ENCODE results near the gene IFI30.
A peak's percentile ranks its signal among the peaks of the same experiment; 100 is the strongest.

DNA sequence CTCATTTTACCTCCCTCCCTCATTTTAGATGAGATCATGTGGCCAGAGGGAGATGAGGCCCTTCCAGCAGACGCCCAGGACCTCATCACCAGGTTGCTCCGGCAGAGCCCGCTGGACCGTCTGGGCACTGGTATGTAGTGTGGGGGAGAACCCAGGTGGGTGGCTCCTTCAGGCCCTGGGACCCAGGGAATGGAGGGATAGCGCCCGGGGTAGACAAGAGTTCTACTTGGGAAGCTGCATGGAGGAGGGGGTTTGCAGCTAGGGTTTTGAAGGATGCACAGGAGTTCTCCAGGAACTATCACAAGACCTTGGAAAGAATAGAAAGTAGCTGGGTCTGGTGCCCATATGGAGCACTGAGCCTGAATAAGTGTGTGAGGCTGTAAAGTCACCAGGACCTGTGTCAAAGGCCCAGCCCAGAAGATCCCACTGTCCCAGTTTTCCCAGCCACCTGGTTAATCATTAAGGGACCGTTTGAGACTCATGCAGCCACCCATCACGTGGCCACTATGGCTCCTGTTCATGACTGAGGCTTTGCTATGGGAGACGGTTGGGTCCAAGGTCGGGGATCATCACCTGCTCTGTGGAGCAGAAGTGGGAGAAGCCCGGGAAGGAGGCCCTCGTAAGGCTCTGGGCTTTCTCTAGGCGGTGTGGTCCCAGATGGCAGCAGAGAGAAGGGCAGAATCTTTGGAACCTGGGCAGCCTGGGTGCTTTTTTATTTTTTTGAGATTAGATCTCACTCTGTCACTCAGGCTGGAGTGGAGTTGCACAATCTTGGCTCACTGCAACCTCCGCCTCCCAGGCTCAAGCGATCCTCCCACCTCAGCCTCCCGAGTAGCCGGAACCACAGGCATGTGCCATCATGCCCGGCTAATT, 37.7 kb upstream of the IFI30 start:
- TF ChIP-seq, protein P1, sequence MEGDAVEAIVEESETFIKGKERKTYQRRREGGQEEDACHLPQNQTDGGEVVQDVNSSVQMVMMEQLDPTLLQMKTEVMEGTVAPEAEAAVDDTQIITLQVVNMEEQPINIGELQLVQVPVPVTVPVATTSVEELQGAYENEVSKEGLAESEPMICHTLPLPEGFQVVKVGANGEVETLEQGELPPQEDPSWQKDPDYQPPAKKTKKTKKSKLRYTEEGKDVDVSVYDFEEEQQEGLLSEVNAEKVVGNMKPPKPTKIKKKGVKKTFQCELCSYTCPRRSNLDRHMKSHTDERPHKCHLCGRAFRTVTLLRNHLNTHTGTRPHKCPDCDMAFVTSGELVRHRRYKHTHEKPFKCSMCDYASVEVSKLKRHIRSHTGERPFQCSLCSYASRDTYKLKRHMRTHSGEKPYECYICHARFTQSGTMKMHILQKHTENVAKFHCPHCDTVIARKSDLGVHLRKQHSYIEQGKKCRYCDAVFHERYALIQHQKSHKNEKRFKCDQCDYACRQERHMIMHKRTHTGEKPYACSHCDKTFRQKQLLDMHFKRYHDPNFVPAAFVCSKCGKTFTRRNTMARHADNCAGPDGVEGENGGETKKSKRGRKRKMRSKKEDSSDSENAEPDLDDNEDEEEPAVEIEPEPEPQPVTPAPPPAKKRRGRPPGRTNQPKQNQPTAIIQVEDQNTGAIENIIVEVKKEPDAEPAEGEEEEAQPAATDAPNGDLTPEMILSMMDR (IDR thresholded peaks at IDR 0.05; ENCODE audit: low read depth, low read length, missing input control), result no peak
- TF ChIP-seq YY1 (IDR thresholded peaks at IDR 0.05) (peak; percentile 95), RXRA (IDR thresholded peaks at IDR 0.05) (peak; percentile 48 to 87), RAD21 (IDR thresholded peaks at IDR 0.05) (peak in 1 of 2 donors; percentile 14), JUND (IDR thresholded peaks at IDR 0.05) (peak in 1 of 2 donors; percentile 61), SP1 (IDR thresholded peaks at IDR 0.05) (peak; percentile 85), FOXA1 (IDR thresholded peaks at IDR 0.05) (no peak), TAF1 (conservative IDR thresholded peaks at IDR 0.05) (no peak)
- TF ChIP-seq, protein P2, sequence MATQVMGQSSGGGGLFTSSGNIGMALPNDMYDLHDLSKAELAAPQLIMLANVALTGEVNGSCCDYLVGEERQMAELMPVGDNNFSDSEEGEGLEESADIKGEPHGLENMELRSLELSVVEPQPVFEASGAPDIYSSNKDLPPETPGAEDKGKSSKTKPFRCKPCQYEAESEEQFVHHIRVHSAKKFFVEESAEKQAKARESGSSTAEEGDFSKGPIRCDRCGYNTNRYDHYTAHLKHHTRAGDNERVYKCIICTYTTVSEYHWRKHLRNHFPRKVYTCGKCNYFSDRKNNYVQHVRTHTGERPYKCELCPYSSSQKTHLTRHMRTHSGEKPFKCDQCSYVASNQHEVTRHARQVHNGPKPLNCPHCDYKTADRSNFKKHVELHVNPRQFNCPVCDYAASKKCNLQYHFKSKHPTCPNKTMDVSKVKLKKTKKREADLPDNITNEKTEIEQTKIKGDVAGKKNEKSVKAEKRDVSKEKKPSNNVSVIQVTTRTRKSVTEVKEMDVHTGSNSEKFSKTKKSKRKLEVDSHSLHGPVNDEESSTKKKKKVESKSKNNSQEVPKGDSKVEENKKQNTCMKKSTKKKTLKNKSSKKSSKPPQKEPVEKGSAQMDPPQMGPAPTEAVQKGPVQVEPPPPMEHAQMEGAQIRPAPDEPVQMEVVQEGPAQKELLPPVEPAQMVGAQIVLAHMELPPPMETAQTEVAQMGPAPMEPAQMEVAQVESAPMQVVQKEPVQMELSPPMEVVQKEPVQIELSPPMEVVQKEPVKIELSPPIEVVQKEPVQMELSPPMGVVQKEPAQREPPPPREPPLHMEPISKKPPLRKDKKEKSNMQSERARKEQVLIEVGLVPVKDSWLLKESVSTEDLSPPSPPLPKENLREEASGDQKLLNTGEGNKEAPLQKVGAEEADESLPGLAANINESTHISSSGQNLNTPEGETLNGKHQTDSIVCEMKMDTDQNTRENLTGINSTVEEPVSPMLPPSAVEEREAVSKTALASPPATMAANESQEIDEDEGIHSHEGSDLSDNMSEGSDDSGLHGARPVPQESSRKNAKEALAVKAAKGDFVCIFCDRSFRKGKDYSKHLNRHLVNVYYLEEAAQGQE (IDR thresholded peaks at IDR 0.05), result peak; percentile 79
- TF ChIP-seq, protein P3, sequence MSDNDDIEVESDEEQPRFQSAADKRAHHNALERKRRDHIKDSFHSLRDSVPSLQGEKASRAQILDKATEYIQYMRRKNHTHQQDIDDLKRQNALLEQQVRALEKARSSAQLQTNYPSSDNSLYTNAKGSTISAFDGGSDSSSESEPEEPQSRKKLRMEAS (IDR thresholded peaks at IDR 0.05), result peak; percentile 54
- TF ChIP-seq, protein P4, sequence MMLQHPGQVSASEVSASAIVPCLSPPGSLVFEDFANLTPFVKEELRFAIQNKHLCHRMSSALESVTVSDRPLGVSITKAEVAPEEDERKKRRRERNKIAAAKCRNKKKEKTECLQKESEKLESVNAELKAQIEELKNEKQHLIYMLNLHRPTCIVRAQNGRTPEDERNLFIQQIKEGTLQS (IDR thresholded peaks at IDR 0.05), result no peak
